ENCODE data around the gene TMEM229B.

Gene TMEM229B

GRCh38 chr14:67467134-67467533 lies 21.4 kb downstream of the TMEM229B start:
- DNase-seq (ENCODE audit: low read depth in 1 of 2, low spot score in 1 of 2): no peak
- H3K27ac ChIP-seq (replicated peaks): no peak overlapping the region
- no peak overlapping the region for H3K4me3 ChIP-seq (replicated peaks; ENCODE audit: insufficient read depth, low read length)
- no peaks in the 10 kb centered on the region for H3K27me3 ChIP-seq (ENCODE audit: insufficient read depth, poor library complexity, severe bottlenecking)
- no peak for TF ChIP-seq REST (IDR thresholded peaks at IDR 0.05; ENCODE audit: insufficient replicate concordance, low read depth)
- no peak for TF ChIP-seq SPI1 (IDR thresholded peaks at IDR 0.05; ENCODE audit: borderline replicate concordance, low read depth)
- no peak for TF ChIP-seq POLR2AphosphoS5 (IDR thresholded peaks at IDR 0.05; ENCODE audit: low read depth)
- TF ChIP-seq CTCF (IDR thresholded peaks at IDR 0.05; ENCODE audit: insufficient read depth, low read length): no peak
- TF ChIP-seq GABPA (IDR thresholded peaks at IDR 0.05; ENCODE audit: low read depth): no peak

- Histone ChIP-seq H3K27me3 (ENCODE audit: insufficient read depth, poor library complexity, severe bottlenecking) (no peaks in the 10 kb centered on the region), H3K4me3 (replicated peaks; ENCODE audit: insufficient read depth, low read length) (no peak overlapping the region), H3K27ac (replicated peaks) (no peak overlapping the region)
- TF ChIP-seq SPI1 (IDR thresholded peaks at IDR 0.05; ENCODE audit: borderline replicate concordance, low read depth) (no peak), CTCF (IDR thresholded peaks at IDR 0.05; ENCODE audit: insufficient read depth, low read length) (no peak), REST (IDR thresholded peaks at IDR 0.05; ENCODE audit: insufficient replicate concordance, low read depth) (no peak), GABPA (IDR thresholded peaks at IDR 0.05; ENCODE audit: low read depth) (no peak), POLR2AphosphoS5 (IDR thresholded peaks at IDR 0.05; ENCODE audit: low read depth) (no peak)
- DNase-seq (ENCODE audit: low read depth in 1 of 2, low spot score in 1 of 2): no peak
These were observed 23.6 kb downstream of the TMEM229B start for GRCh38 chr14:67464879-67465278.

- no peak overlapping the region for H3K27ac ChIP-seq (replicated peaks)
- DNase-seq (ENCODE audit: low read depth in 1 of 2, low spot score in 1 of 2): no peak
- no peak overlapping the region for H3K4me3 ChIP-seq (replicated peaks; ENCODE audit: insufficient read depth, low read length)
- TF ChIP-seq GABPA (IDR thresholded peaks at IDR 0.05; ENCODE audit: low read depth): no peak
- no peaks in the 10 kb centered on the region for H3K27me3 ChIP-seq (ENCODE audit: insufficient read depth, poor library complexity, severe bottlenecking)
These were observed 24.1 kb downstream of the TMEM229B start for GRCh38 chr14:67464377-67464776.

- Histone ChIP-seq H3K4me3 (replicated peaks; ENCODE audit: insufficient read depth, low read length) (no peak overlapping the region), H3K27ac (replicated peaks) (no peak overlapping the region), H3K27me3 (ENCODE audit: insufficient read depth, poor library complexity, severe bottlenecking) (no peaks in the 10 kb centered on the region)
- TF ChIP-seq POLR2AphosphoS5 (IDR thresholded peaks at IDR 0.05; ENCODE audit: low read depth) (no peak), CTCF (IDR thresholded peaks at IDR 0.05; ENCODE audit: insufficient read depth, low read length) (no peak), SPI1 (IDR thresholded peaks at IDR 0.05; ENCODE audit: borderline replicate concordance, low read depth) (no peak), REST (IDR thresholded peaks at IDR 0.05; ENCODE audit: insufficient replicate concordance, low read depth) (no peak), GABPA (IDR thresholded peaks at IDR 0.05; ENCODE audit: low read depth) (no peak)
- no peak for DNase-seq (ENCODE audit: low read depth in 1 of 2, low spot score in 1 of 2)
These were observed 24.6 kb downstream of the TMEM229B start for GRCh38 chr14:67463900-67464299.
